Measurements from ENCODE around the gene CNOT2.

Gene CNOT2

GRCh38 chr12:70307868-70308267, 64.6 kb downstream of the CNOT2 start:
- no peak for DNase-seq (ENCODE audit: low spot score)
- in situ Hi-C loops (cut with MboI; ENCODE audit: low pct_unique_long_range_greater_than_20kb, low sequenced_read_pairs, unreplicated experiment) = no loop called here
- TF ChIP-seq, protein P1, sequence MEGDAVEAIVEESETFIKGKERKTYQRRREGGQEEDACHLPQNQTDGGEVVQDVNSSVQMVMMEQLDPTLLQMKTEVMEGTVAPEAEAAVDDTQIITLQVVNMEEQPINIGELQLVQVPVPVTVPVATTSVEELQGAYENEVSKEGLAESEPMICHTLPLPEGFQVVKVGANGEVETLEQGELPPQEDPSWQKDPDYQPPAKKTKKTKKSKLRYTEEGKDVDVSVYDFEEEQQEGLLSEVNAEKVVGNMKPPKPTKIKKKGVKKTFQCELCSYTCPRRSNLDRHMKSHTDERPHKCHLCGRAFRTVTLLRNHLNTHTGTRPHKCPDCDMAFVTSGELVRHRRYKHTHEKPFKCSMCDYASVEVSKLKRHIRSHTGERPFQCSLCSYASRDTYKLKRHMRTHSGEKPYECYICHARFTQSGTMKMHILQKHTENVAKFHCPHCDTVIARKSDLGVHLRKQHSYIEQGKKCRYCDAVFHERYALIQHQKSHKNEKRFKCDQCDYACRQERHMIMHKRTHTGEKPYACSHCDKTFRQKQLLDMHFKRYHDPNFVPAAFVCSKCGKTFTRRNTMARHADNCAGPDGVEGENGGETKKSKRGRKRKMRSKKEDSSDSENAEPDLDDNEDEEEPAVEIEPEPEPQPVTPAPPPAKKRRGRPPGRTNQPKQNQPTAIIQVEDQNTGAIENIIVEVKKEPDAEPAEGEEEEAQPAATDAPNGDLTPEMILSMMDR (IDR thresholded peaks at IDR 0.05; ENCODE audit: extremely low read depth, insufficient read depth, missing control alignments) = no peak

- DNase-seq (ENCODE audit: low spot score) = no peak
- in situ Hi-C loops (cut with MboI; ENCODE audit: low pct_unique_long_range_greater_than_20kb, low sequenced_read_pairs, unreplicated experiment) = no loop called here
- TF ChIP-seq, protein P1 (IDR thresholded peaks at IDR 0.05; ENCODE audit: extremely low read depth, insufficient read depth, missing control alignments) = no peak
These were observed 66.1 kb downstream of the CNOT2 start for GRCh38 chr12:70309348-70309747.

GRCh38 chr12:70314145-70314544, 70.9 kb downstream of the CNOT2 start:
- in situ Hi-C loops (cut with MboI; ENCODE audit: low pct_unique_long_range_greater_than_20kb, low sequenced_read_pairs, unreplicated experiment) = no loop called here
- no peak for DNase-seq (ENCODE audit: low spot score)
- TF ChIP-seq, protein P1 (IDR thresholded peaks at IDR 0.05; ENCODE audit: extremely low read depth, insufficient read depth, missing control alignments) = no peak

- no peak for DNase-seq (ENCODE audit: low spot score)
- in situ Hi-C loops (cut with MboI; ENCODE audit: low pct_unique_long_range_greater_than_20kb, low sequenced_read_pairs, unreplicated experiment) = no loop called here
- TF ChIP-seq, protein P1 (IDR thresholded peaks at IDR 0.05; ENCODE audit: extremely low read depth, insufficient read depth, missing control alignments) = no peak
These were observed 74.5 kb downstream of the CNOT2 start for GRCh38 chr12:70317781-70318180.

- no peak for DNase-seq (ENCODE audit: low spot score)
- in situ Hi-C loops (cut with MboI; ENCODE audit: low pct_unique_long_range_greater_than_20kb, low sequenced_read_pairs, unreplicated experiment) = no loop called here
These were observed 76.4 kb downstream of the CNOT2 start for GRCh38 chr12:70319605-70320004.

GRCh38 chr12:70321191-70321590, 78.0 kb downstream of the CNOT2 start:
- no peak for DNase-seq (ENCODE audit: low spot score)
- in situ Hi-C loops (cut with MboI; ENCODE audit: low pct_unique_long_range_greater_than_20kb, low sequenced_read_pairs, unreplicated experiment) = no loop called here
- TF ChIP-seq, protein P1 (IDR thresholded peaks at IDR 0.05; ENCODE audit: extremely low read depth, insufficient read depth, missing control alignments) = no peak

More at GRCh38 chr12:70319605-70320004, 76.4 kb downstream of the CNOT2 start:
- TF ChIP-seq, protein P1 (IDR thresholded peaks at IDR 0.05; ENCODE audit: extremely low read depth, insufficient read depth, missing control alignments) = no peak

GRCh38 chr12:70327541-70327940, 84.3 kb downstream of the CNOT2 start:
- in situ Hi-C loops (cut with MboI; ENCODE audit: low pct_unique_long_range_greater_than_20kb, low sequenced_read_pairs, unreplicated experiment) = no loop called here

More at GRCh38 chr12:70327541-70327940, 84.3 kb downstream of the CNOT2 start:
- no peak for DNase-seq (ENCODE audit: low spot score)
- TF ChIP-seq, protein P1 (IDR thresholded peaks at IDR 0.05; ENCODE audit: extremely low read depth, insufficient read depth, missing control alignments) = no peak
